Fibroblast of gingiva (primary cell): ENCODE results near the gene SAV1.
A peak's percentile ranks its signal among the peaks of the same experiment; 100 is the strongest.

Source experiments
- DNase-seq: peaks from one replicate; pipeline ENCODE4 v3.0.0-alpha.2; 2011; ENCODE audit warnings: low read depth

The SAV1 gene

GRCh38 chr14:50607181-50607580 lies 60.9 kb downstream of the SAV1 start:
- peak; percentile 20 for DNase-seq

- DNase-seq, result no peak
These were observed 61.6 kb downstream of the SAV1 start for GRCh38 chr14:50606468-50606867.

- no peak for DNase-seq
These were observed 62.3 kb downstream of the SAV1 start for GRCh38 chr14:50605766-50606165.

GRCh38 chr14:50603565-50603964 lies 64.5 kb downstream of the SAV1 start:
- DNase-seq, result no peak

GRCh38 chr14:50602035-50602434 lies 66.1 kb downstream of the SAV1 start:
- DNase-seq, result no peak

GRCh38 chr14:50601394-50601793 lies 66.7 kb downstream of the SAV1 start:
- peak; percentile 5 for DNase-seq

GRCh38 chr14:50600849-50601248 lies 67.3 kb downstream of the SAV1 start:
- DNase-seq, result peak; percentile 40

GRCh38 chr14:50599700-50600444 lies 68.2 kb downstream of the SAV1 start:
- DNase-seq, result peak; percentile 38

GRCh38 chr14:50598765-50599164 lies 69.3 kb downstream of the SAV1 start:
- DNase-seq, result no peak

GRCh38 chr14:50594577-50595316 lies 73.4 kb downstream of the SAV1 start:
- no peak for DNase-seq

GRCh38 chr14:50590464-50590863 lies 77.6 kb downstream of the SAV1 start:
- no peak for DNase-seq
